ENCODE measurements around the gene PAX6. TPM values are rescaled to one million over a fixed set of nuclear protein-coding genes. Genes with fewer than 3 reads are reported as not detected.

PAX6 gene
- polyA plus RNA-seq, 1 of the 3 experiments (the other 2 are of a cell fraction) = not detected

- H3K4me1 ChIP-seq (ENCODE audit: control insufficient read depth in 1 of 2, insufficient read depth in 2 of 2, low read depth in 1 of 2, low read length in 1 of 2) = peaks cover 0 to 1% of the 10 kb centered on the region in 2 experiments; a peak in 1 of 4 replicates
- WGBS (ENCODE audit: low lambda C conversion rate) = 92% methylated on average over 2 of the region's 2 CpGs
- no peak overlapping the region for H2AFZ ChIP-seq (ENCODE audit: low read depth)
- no peaks in the 10 kb centered on the region for H4K20me1 ChIP-seq (ENCODE audit: insufficient read depth)
- H3F3A ChIP-seq (replicated peaks; ENCODE audit: insufficient read depth) = no peaks in the 10 kb centered on the region
- POLR2A ChIA-PET = no interaction called here
- no peaks in the 10 kb centered on the region for H3K36me3 ChIP-seq (replicated peaks in 1 of 2; ENCODE audit: control insufficient read depth in 1 of 2, insufficient read depth in 2 of 2, low read length in 1 of 2)
- H3K9me2 ChIP-seq = no peaks in the 10 kb centered on the region
- no peak for DNase-seq
- CTCF ChIA-PET = no interaction called here
- H3K27me3 ChIP-seq (ENCODE audit: insufficient read depth) = no peaks in the 10 kb centered on the region
- no peak overlapping the region for H3K4me3 ChIP-seq (ENCODE audit: low read depth in 2 of 2, low read length in 1 of 2)
- H3K9me3 ChIP-seq = no peaks in the 10 kb centered on the region
- no peak overlapping the region for H3K9ac ChIP-seq
- TF ChIP-seq GABPA (IDR thresholded peaks at IDR 0.05; ENCODE audit: low read depth) (no peak), POLR2AphosphoS5 (IDR thresholded peaks at IDR 0.05; ENCODE audit: low read depth, low read length) (no peak), RAD21 (IDR thresholded peaks at IDR 0.05; ENCODE audit: low read length) (no peak), ELF1 (IDR thresholded peaks at IDR 0.05) (no peak), FOXJ3 (CRISPR knock-in tag; IDR thresholded peaks at IDR 0.05) (no peak), GATA2 (CRISPR knock-in tag; IDR thresholded peaks at IDR 0.05) (no peak), RFX5 (IDR thresholded peaks at IDR 0.05; ENCODE audit: low read length) (no peak), FOXM1 (IDR thresholded peaks at IDR 0.05; ENCODE audit: low read depth) (no peak), REST (IDR thresholded peaks at IDR 0.05; ENCODE audit: low read depth, low read length) (no peak), RXRA (IDR thresholded peaks at IDR 0.05; ENCODE audit: borderline replicate concordance, low read depth) (no peak), TCF12 (IDR thresholded peaks at IDR 0.05) (no peak)
- TF ChIP-seq, protein P1, sequence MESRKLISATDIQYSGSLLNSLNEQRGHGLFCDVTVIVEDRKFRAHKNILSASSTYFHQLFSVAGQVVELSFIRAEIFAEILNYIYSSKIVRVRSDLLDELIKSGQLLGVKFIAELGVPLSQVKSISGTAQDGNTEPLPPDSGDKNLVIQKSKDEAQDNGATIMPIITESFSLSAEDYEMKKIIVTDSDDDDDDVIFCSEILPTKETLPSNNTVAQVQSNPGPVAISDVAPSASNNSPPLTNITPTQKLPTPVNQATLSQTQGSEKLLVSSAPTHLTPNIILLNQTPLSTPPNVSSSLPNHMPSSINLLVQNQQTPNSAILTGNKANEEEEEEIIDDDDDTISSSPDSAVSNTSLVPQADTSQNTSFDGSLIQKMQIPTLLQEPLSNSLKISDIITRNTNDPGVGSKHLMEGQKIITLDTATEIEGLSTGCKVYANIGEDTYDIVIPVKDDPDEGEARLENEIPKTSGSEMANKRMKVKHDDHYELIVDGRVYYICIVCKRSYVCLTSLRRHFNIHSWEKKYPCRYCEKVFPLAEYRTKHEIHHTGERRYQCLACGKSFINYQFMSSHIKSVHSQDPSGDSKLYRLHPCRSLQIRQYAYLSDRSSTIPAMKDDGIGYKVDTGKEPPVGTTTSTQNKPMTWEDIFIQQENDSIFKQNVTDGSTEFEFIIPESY (IDR thresholded peaks at IDR 0.05; ENCODE audit: borderline replicate concordance, low read depth) = no peak
- TF ChIP-seq, protein P2, sequence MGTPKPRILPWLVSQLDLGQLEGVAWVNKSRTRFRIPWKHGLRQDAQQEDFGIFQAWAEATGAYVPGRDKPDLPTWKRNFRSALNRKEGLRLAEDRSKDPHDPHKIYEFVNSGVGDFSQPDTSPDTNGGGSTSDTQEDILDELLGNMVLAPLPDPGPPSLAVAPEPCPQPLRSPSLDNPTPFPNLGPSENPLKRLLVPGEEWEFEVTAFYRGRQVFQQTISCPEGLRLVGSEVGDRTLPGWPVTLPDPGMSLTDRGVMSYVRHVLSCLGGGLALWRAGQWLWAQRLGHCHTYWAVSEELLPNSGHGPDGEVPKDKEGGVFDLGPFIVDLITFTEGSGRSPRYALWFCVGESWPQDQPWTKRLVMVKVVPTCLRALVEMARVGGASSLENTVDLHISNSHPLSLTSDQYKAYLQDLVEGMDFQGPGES (IDR thresholded peaks at IDR 0.05; ENCODE audit: low read depth, low read length) = no peak
- H3K4me2 ChIP-seq = no peak overlapping the region
- no peak overlapping the region for H3K27ac ChIP-seq (ENCODE audit: low read depth in 2 of 2, low read length in 1 of 2)
- no peaks in the 10 kb centered on the region for H3K79me2 ChIP-seq (ENCODE audit: insufficient read depth)
Measured at GRCh38 chr11:31784611-31785010, 26.5 kb downstream of the PAX6 start.
